Bronchial epithelial cell (primary cell): ENCODE data around the gene CHST11. TPM values are rescaled to one million over a fixed set of nuclear protein-coding genes. Genes with fewer than 3 reads are reported as not detected.

Experiments used
- DNase-seq: peaks from one replicate; pipeline ENCODE4 v3.0.0-alpha.2; 2010; ENCODE audit warnings: low read depth
- FAIRE-seq: peaks from 2 replicates; lab custom pipeline; 2011; peaks lifted over from hg19 to GRCh38; lab: Jason Lieb, UNC
- H3K27me3 ChIP-seq: 2 replicates; pipeline ENCODE4 v1.5.1; 2011; ENCODE audit warnings: low read length; ENCODE audit not compliant: control insufficient read depth, insufficient read depth
- H3K36me3 ChIP-seq: 2 replicates; pipeline ENCODE4 v1.5.1; 2011; ENCODE audit warnings: low read length; ENCODE audit not compliant: control insufficient read depth, insufficient read depth
- H3K4me3 ChIP-seq: 2 replicates; pipeline ENCODE4 v1.5.1; 2011; ENCODE audit warnings: mild to moderate bottlenecking, low read depth, low read length, control low read depth
- CTCF ChIP-seq: IDR thresholded peaks from 2 replicates; pipeline ENCODE4 v1.5.1; 2011; ENCODE audit warnings: mild to moderate bottlenecking, moderate library complexity, low read length, control low read depth, inconsistent platforms; ENCODE audit not compliant: insufficient read depth, severe bottlenecking
- total RNA-seq: library from RNA; depleted of rRNA; stranded (reverse); fragments of >200 nt; gene quantifications from 2 replicates; pipeline ENCODE4 v1.2.1, GENCODE V29; 2014

CHST11 gene
- total RNA-seq, 1 donor from 2014 or later, result 7.9 TPM

- Histone ChIP-seq H3K27me3 (no peaks in the 10 kb centered on the region), H3K4me3 (no peak overlapping the region), H3K36me3 (no peaks in the 10 kb centered on the region)
- DNase-seq (no peak), FAIRE-seq (no peak)
- no peak for TF ChIP-seq CTCF
These were observed 22.4 kb downstream of the CHST11 start for GRCh38 chr12:104479123-104479662.

GRCh38 chr12:104480012-104480411 is 23.3 kb downstream of the CHST11 start:
- no peak for TF ChIP-seq CTCF
- H3K27me3 ChIP-seq, result no peaks in the 10 kb centered on the region
- no peak for FAIRE-seq

GRCh38 chr12:104480826-104481440 is 24.2 kb downstream of the CHST11 start:
- no peak for TF ChIP-seq CTCF
- no peaks in the 10 kb centered on the region for H3K27me3 ChIP-seq
- DNase-seq (peak; percentile 72), FAIRE-seq (no peak)
- no peak overlapping the region for H3K4me3 ChIP-seq
- H3K36me3 ChIP-seq, result no peaks in the 10 kb centered on the region

More at GRCh38 chr12:104480012-104480411, 23.3 kb downstream of the CHST11 start:
- Histone ChIP-seq H3K36me3 (no peaks in the 10 kb centered on the region), H3K4me3 (no peak overlapping the region)
- DNase-seq, result no peak

GRCh38 chr12:104482113-104482512 is 25.4 kb downstream of the CHST11 start:
- no peak for FAIRE-seq
- H3K36me3 ChIP-seq, result no peaks in the 10 kb centered on the region
- no peak for DNase-seq
- no peaks in the 10 kb centered on the region for H3K27me3 ChIP-seq
- no peak for TF ChIP-seq CTCF
- H3K4me3 ChIP-seq, result no peak overlapping the region

GRCh38 chr12:104482748-104483147 is 26.0 kb downstream of the CHST11 start:
- no peak for TF ChIP-seq CTCF
- FAIRE-seq, result no peak

More at GRCh38 chr12:104482748-104483147, 26.0 kb downstream of the CHST11 start:
- Histone ChIP-seq H3K27me3 (no peaks in the 10 kb centered on the region), H3K36me3 (no peaks in the 10 kb centered on the region), H3K4me3 (no peak overlapping the region)
- no peak for DNase-seq
